ENCODE measurements around the gene MAPK8IP2. TPM values are rescaled to one million over a fixed set of nuclear protein-coding genes. Genes with fewer than 3 reads are reported as not detected.

MAPK8IP2 gene
- total RNA-seq, 1 donor from 2014 or later = 7.7 TPM

DNA sequence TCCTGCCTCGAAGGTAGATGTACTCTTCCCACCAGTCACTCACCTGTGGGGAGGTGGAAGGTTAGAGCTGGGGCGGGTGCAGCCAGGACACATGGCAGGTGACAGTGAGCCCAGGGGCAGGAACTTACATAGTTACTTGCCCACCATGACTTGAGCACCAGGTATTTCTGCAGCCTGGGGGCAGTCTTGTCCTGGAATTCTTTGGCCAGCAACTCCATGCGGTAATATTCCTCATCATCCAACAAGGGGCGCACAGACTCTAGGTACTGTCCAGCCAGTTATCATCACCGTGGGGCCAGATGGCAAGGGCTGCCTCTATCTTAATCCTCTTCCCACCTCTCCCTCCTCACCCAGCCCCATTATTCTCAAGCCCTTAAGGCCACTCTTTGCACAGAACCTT is 24.5 kb upstream of the MAPK8IP2 start:
- H3K4me3 Mint-ChIP-seq (ENCODE audit: low read depth) = no peak overlapping the region
- DNase-seq (ENCODE audit: low spot score, unreplicated experiment) = no peak
- H3K36me3 Mint-ChIP-seq (ENCODE audit: insufficient read depth) = peaks cover 5% of the 10 kb centered on the region
- H3K4me1 Mint-ChIP-seq (ENCODE audit: low read depth) = no peaks in the 10 kb centered on the region
- TF ChIP-seq, protein P1, sequence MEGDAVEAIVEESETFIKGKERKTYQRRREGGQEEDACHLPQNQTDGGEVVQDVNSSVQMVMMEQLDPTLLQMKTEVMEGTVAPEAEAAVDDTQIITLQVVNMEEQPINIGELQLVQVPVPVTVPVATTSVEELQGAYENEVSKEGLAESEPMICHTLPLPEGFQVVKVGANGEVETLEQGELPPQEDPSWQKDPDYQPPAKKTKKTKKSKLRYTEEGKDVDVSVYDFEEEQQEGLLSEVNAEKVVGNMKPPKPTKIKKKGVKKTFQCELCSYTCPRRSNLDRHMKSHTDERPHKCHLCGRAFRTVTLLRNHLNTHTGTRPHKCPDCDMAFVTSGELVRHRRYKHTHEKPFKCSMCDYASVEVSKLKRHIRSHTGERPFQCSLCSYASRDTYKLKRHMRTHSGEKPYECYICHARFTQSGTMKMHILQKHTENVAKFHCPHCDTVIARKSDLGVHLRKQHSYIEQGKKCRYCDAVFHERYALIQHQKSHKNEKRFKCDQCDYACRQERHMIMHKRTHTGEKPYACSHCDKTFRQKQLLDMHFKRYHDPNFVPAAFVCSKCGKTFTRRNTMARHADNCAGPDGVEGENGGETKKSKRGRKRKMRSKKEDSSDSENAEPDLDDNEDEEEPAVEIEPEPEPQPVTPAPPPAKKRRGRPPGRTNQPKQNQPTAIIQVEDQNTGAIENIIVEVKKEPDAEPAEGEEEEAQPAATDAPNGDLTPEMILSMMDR (IDR thresholded peaks at IDR 0.05; ENCODE audit: unreplicated experiment) = no peak
- H3K9me3 Mint-ChIP-seq (ENCODE audit: low read depth) = no peaks in the 10 kb centered on the region
- H3K27me3 Mint-ChIP-seq = no peaks in the 10 kb centered on the region
- H3K27ac Mint-ChIP-seq = peak overlapping the region; percentile 38

DNA sequence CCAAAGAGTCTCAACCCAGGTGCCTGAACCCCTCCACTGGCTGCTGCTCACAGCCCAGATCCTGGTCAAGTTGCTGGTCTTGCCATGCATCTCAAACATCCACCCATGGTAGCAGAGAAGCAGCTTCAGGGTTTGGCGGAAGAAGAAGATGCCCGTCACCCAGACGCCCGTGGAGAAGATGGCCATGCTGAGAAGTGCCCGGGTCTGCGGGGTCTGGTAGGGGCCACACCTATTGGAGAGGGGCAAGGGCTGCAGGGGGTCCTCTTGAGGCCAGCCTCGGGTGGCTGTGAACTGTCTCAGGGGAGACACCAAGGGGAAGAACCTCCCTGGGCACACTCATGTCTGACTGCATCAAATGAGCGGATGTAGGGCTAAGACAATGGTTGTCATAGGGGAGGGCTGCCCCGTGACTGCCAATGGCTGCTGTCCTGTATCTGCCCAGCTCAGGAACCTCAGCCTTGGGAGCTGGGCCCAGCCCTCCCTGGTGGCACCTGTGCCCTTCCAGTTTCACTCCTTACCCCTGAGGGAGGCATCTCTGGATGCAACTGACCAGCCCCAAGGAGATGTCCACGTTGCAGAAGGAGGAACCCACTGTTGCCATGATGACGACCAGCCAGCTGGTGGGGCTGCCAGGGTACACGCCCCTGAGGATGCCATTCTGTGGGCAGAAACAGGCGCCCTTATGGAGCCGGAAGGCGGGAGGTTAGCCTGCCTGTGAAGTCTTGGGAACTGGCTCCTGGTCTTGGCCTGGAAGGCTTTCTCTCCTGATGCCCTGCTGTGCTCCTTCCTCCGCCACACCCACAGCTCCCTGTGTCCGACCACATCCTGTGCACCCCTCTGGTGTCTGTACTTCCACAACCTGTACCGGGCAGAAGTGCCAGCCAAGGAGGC is 23.5 kb upstream of the MAPK8IP2 start:
- TF ChIP-seq, protein P1 (IDR thresholded peaks at IDR 0.05; ENCODE audit: unreplicated experiment) = no peak

DNA sequence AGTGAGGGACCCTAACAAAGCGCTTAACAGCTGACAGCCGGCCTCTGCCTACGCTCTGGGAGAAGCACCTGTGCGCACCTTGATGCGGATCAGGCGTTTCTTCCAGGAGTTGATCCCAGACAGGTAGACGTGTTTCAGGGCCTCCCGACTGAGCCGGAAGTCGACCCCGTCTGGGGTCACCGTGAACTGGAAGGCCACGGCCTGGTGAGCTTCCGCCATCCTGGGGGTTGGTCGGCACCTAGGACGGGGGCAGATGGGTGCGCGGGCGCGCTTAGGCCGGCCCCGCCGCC is 23.0 kb upstream of the MAPK8IP2 start:
- Mint-ChIP-seq H3K9me3 (ENCODE audit: low read depth) (no peaks in the 10 kb centered on the region), H3K27me3 (no peaks in the 10 kb centered on the region), H3K4me1 (ENCODE audit: low read depth) (no peaks in the 10 kb centered on the region), H3K4me3 (ENCODE audit: low read depth) (no peak overlapping the region), H3K27ac (no peak overlapping the region), H3K36me3 (ENCODE audit: insufficient read depth) (peaks cover 3% of the 10 kb centered on the region)
- TF ChIP-seq, protein P1 (IDR thresholded peaks at IDR 0.05; ENCODE audit: unreplicated experiment) = no peak
- DNase-seq (ENCODE audit: low spot score, unreplicated experiment) = no peak

More for the DNA sequence above, 23.5 kb upstream of the MAPK8IP2 start:
- no peak overlapping the region for H3K4me3 Mint-ChIP-seq (ENCODE audit: low read depth)
- H3K9me3 Mint-ChIP-seq (ENCODE audit: low read depth) = no peaks in the 10 kb centered on the region
- no peak for DNase-seq (ENCODE audit: low spot score, unreplicated experiment)
- H3K4me1 Mint-ChIP-seq (ENCODE audit: low read depth) = no peaks in the 10 kb centered on the region
- peaks cover 3% of the 10 kb centered on the region for H3K36me3 Mint-ChIP-seq (ENCODE audit: insufficient read depth)
- no peaks in the 10 kb centered on the region for H3K27me3 Mint-ChIP-seq
- H3K27ac Mint-ChIP-seq = no peak overlapping the region

GRCh38 chr22:50577987-50578775 is 22.4 kb upstream of the MAPK8IP2 start, which contains the start of gene CPT1B:
Gene CPT1B, minus strand, starts transcription at chr22:50578427. Its CDS starts 512 bp downstream, at chr22:50577915.
- H3K27me3 Mint-ChIP-seq = no peaks in the 10 kb centered on the region
- no peak within 1 kb of the TSS for H3K27ac Mint-ChIP-seq
- DNase-seq (ENCODE audit: low spot score, unreplicated experiment) = no peak

More at GRCh38 chr22:50577987-50578775, 22.4 kb upstream of the MAPK8IP2 start, which contains the start of gene CPT1B:
- H3K4me3 Mint-ChIP-seq (ENCODE audit: low read depth) = no peak within 1 kb of the TSS
- no peaks in the 10 kb centered on the region for H3K9me3 Mint-ChIP-seq (ENCODE audit: low read depth)
- TF ChIP-seq, protein P1 (IDR thresholded peaks at IDR 0.05; ENCODE audit: unreplicated experiment) = no peak
- H3K36me3 Mint-ChIP-seq (ENCODE audit: insufficient read depth) = peaks cover 3% of the 10 kb centered on the region
- H3K4me1 Mint-ChIP-seq (ENCODE audit: low read depth) = no peaks in the 10 kb centered on the region

Measured in progenitor cell of endocrine pancreas (in vitro differentiated cells).